Stimulated activated CD8-positive, alpha-beta memory T cell treated with anti-CD3 and anti-CD28 coated beads, Interleukin-2, amount 100 ng/mL, for 1 hour (primary cell): ENCODE results near the gene CSAG1.
"Not testable (repeated sequence)": the region's sequence is repeated elsewhere in the genome, so short reads cannot be mapped to it uniquely, and the experiment has no call there.

Experiments used
- DNase-seq, 2 donors: peaks; one replicate each; pipeline ENCODE4 v3.0.0-alpha.2; 2020; ENCODE audit warnings: low read depth in 2 of 2

The CSAG1 gene

GRCh38 chrX:152733261-152733975 is at the start of gene CSAG1, which contains the start of gene MAGEA12:
Gene CSAG1, minus strand, starts transcription at chrX:152733721. Its CDS starts 1,261 bp downstream, at chrX:152732460.
Gene MAGEA12, plus strand, starts transcription at chrX:152733757. Its CDS starts 2,405 bp downstream, at chrX:152736162.
- no peak for DNase-seq

- not testable (repeated sequence) for DNase-seq
Observed at GRCh38 chrX:152769549-152770289, 36.2 kb upstream of the CSAG1 start, which contains the start of gene MAGEA6. Gene MAGEA6, minus strand, starts transcription at chrX:152769689. Its CDS starts 2,039 bp downstream, at chrX:152767650.

GRCh38 chrX:152766562-152766961 is 33.0 kb upstream of the CSAG1 start:
- DNase-seq = not testable (repeated sequence)

GRCh38 chrX:152761582-152761981 is 28.1 kb upstream of the CSAG1 start:
- not testable (repeated sequence) for DNase-seq

GRCh38 chrX:152759544-152759943 is 26.0 kb upstream of the CSAG1 start:
- DNase-seq = not testable (repeated sequence)

GRCh38 chrX:152758918-152759317 is 25.4 kb upstream of the CSAG1 start, which contains the start of gene CSAG3:
Gene CSAG3, plus strand, starts transcription at chrX:152759218.
- DNase-seq = not testable (repeated sequence)

- not testable (repeated sequence) for DNase-seq
Observed at GRCh38 chrX:152754871-152755270, 21.4 kb upstream of the CSAG1 start.

GRCh38 chrX:152753686-152754650 is 20.4 kb upstream of the CSAG1 start, which contains the start of gene MAGEA2:
Gene MAGEA2, minus strand, starts transcription at chrX:152753842. Its CDS starts 2,479 bp downstream, at chrX:152751363.
- DNase-seq = not testable (repeated sequence)

- no peak for DNase-seq
Observed at GRCh38 chrX:152738560-152738959, 5.0 kb upstream of the CSAG1 start.

- not testable (repeated sequence) for DNase-seq
Observed at GRCh38 chrX:152736528-152736927, 3.0 kb upstream of the CSAG1 start.

GRCh38 chrX:152735860-152736511 is 2.5 kb upstream of the CSAG1 start:
- no peak for DNase-seq

GRCh38 chrX:152735101-152735500 is 1.6 kb upstream of the CSAG1 start:
- no peak for DNase-seq

- DNase-seq = not testable (repeated sequence)
Observed at GRCh38 chrX:152734143-152734858, 780 bp upstream of the CSAG1 start.

- no peak for DNase-seq
Observed at GRCh38 chrX:152725409-152725808, 8.1 kb downstream of the CSAG1 start.

- not testable (repeated sequence) for DNase-seq
Observed at GRCh38 chrX:152713815-152714787, 19.4 kb downstream of the CSAG1 start, which contains the start of gene MAGEA2B. Gene MAGEA2B, plus strand, starts transcription at chrX:152714628. Its CDS starts 2,479 bp downstream, at chrX:152717107.

GRCh38 chrX:152713195-152713594 is 20.3 kb downstream of the CSAG1 start:
- DNase-seq = not testable (repeated sequence)

- DNase-seq = not testable (repeated sequence)
Observed at GRCh38 chrX:152709173-152709572, 24.3 kb downstream of the CSAG1 start, which contains the start of gene CSAG2. Gene CSAG2, minus strand, starts transcription at chrX:152709273. Its CDS starts 161 bp downstream, at chrX:152709112.

GRCh38 chrX:152706500-152706899 is 27.0 kb downstream of the CSAG1 start:
- not testable (repeated sequence) for DNase-seq
